ENCODE measurements around the gene UQCC5.
"Not testable (repeated sequence)": the region's sequence is repeated elsewhere in the genome, so short reads cannot be mapped to it uniquely, and the experiment has no call there.

The UQCC5 gene

GRCh38 chr3:52524752-52525679, 11.4 kb upstream of the UQCC5 start:
- Mint-ChIP-seq H3K4me1 (ENCODE audit: low read depth) (no peaks in the 10 kb centered on the region), H3K9me3 (no peaks in the 10 kb centered on the region), H3K27ac (no peak overlapping the region)

GRCh38 chr3:52525680-52526561, 10.5 kb upstream of the UQCC5 start:
- H3K9me3 Mint-ChIP-seq: no peaks in the 10 kb centered on the region
- no peaks in the 10 kb centered on the region for H3K4me1 Mint-ChIP-seq (ENCODE audit: low read depth)
- no peaks in the 10 kb centered on the region for H3K27me3 Mint-ChIP-seq
- peak overlapping the region; percentile 31 for H3K27ac Mint-ChIP-seq
- peaks cover 47% of the 10 kb centered on the region for H3K36me3 Mint-ChIP-seq (ENCODE audit: low read depth)
- no peak overlapping the region for H3K4me3 Mint-ChIP-seq
- DNase-seq: no peak

More at GRCh38 chr3:52524752-52525679, 11.4 kb upstream of the UQCC5 start:
- H3K4me3 Mint-ChIP-seq: no peak overlapping the region
- H3K36me3 Mint-ChIP-seq (ENCODE audit: low read depth): peaks cover 45% of the 10 kb centered on the region
- H3K27me3 Mint-ChIP-seq: no peaks in the 10 kb centered on the region
- no peak for DNase-seq

- DNase-seq; H3K4me3 Mint-ChIP-seq; H3K27ac Mint-ChIP-seq; H3K9me3 Mint-ChIP-seq; H3K4me1 Mint-ChIP-seq (ENCODE audit: low read depth); H3K27me3 Mint-ChIP-seq: not testable (repeated sequence)
- peaks cover 47% of the 10 kb centered on the region for H3K36me3 Mint-ChIP-seq (ENCODE audit: low read depth)
These were observed 9.8 kb upstream of the UQCC5 start for GRCh38 chr3:52526671-52527038.

GRCh38 chr3:52527039-52527731, 9.2 kb upstream of the UQCC5 start:
- no peak overlapping the region for H3K4me3 Mint-ChIP-seq
- no peak for DNase-seq
- H3K36me3 Mint-ChIP-seq (ENCODE audit: low read depth): peaks cover 47% of the 10 kb centered on the region
- H3K4me1 Mint-ChIP-seq (ENCODE audit: low read depth): peaks cover 2% of the 10 kb centered on the region
- no peak overlapping the region for H3K27ac Mint-ChIP-seq
- H3K9me3 Mint-ChIP-seq: no peaks in the 10 kb centered on the region
- no peaks in the 10 kb centered on the region for H3K27me3 Mint-ChIP-seq

GRCh38 chr3:52527732-52528585, 8.4 kb upstream of the UQCC5 start:
- no peak for DNase-seq

GRCh38 chr3:52528586-52529375, 7.6 kb upstream of the UQCC5 start:
- no peak overlapping the region for H3K27ac Mint-ChIP-seq
- H3K36me3 Mint-ChIP-seq (ENCODE audit: low read depth): peaks cover 53% of the 10 kb centered on the region
- peaks cover 7% of the 10 kb centered on the region for H3K4me1 Mint-ChIP-seq (ENCODE audit: low read depth)
- H3K27me3 Mint-ChIP-seq: no peaks in the 10 kb centered on the region
- H3K9me3 Mint-ChIP-seq: no peaks in the 10 kb centered on the region
- H3K4me3 Mint-ChIP-seq: no peak overlapping the region
- no peak for DNase-seq

More at GRCh38 chr3:52527732-52528585, 8.4 kb upstream of the UQCC5 start:
- Mint-ChIP-seq H3K4me3 (no peak overlapping the region), H3K9me3 (no peaks in the 10 kb centered on the region), H3K27ac (no peak overlapping the region), H3K36me3 (ENCODE audit: low read depth) (peaks cover 54% of the 10 kb centered on the region), H3K27me3 (no peaks in the 10 kb centered on the region), H3K4me1 (ENCODE audit: low read depth) (peaks cover 7% of the 10 kb centered on the region)

GRCh38 chr3:52529376-52530333, 6.8 kb upstream of the UQCC5 start:
- H3K9me3 Mint-ChIP-seq: no peaks in the 10 kb centered on the region
- no peaks in the 10 kb centered on the region for H3K27me3 Mint-ChIP-seq
- DNase-seq: no peak
- peaks cover 44% of the 10 kb centered on the region for H3K36me3 Mint-ChIP-seq (ENCODE audit: low read depth)
- no peak overlapping the region for H3K4me3 Mint-ChIP-seq
- peaks cover 10% of the 10 kb centered on the region for H3K4me1 Mint-ChIP-seq (ENCODE audit: low read depth)
- no peak overlapping the region for H3K27ac Mint-ChIP-seq

GRCh38 chr3:52530918-52531826, 5.2 kb upstream of the UQCC5 start:
- H3K9me3 Mint-ChIP-seq: no peaks in the 10 kb centered on the region
- no peak overlapping the region for H3K27ac Mint-ChIP-seq
- no peaks in the 10 kb centered on the region for H3K27me3 Mint-ChIP-seq
- peak; percentile 27 for DNase-seq
- peaks cover 20% of the 10 kb centered on the region for H3K4me1 Mint-ChIP-seq (ENCODE audit: low read depth)
- peak overlapping the region; percentile 83 for H3K4me3 Mint-ChIP-seq
- H3K36me3 Mint-ChIP-seq (ENCODE audit: low read depth): peaks cover 36% of the 10 kb centered on the region

GRCh38 chr3:52531860-52532516, 4.4 kb upstream of the UQCC5 start:
- H3K36me3 Mint-ChIP-seq (ENCODE audit: low read depth): peaks cover 36% of the 10 kb centered on the region
- H3K9me3 Mint-ChIP-seq: no peaks in the 10 kb centered on the region
- no peaks in the 10 kb centered on the region for H3K27me3 Mint-ChIP-seq
- peak overlapping the region; percentile 74 for H3K27ac Mint-ChIP-seq
- DNase-seq: peak; percentile 28
- H3K4me3 Mint-ChIP-seq: peak overlapping the region; percentile 83
- peaks cover 20% of the 10 kb centered on the region for H3K4me1 Mint-ChIP-seq (ENCODE audit: low read depth)

- H3K27me3 Mint-ChIP-seq: no peaks in the 10 kb centered on the region
- peak; percentile 48 for DNase-seq
- peaks cover 36% of the 10 kb centered on the region for H3K36me3 Mint-ChIP-seq (ENCODE audit: low read depth)
- no peaks in the 10 kb centered on the region for H3K9me3 Mint-ChIP-seq
- peaks cover 23% of the 10 kb centered on the region for H3K4me1 Mint-ChIP-seq (ENCODE audit: low read depth)
- peak overlapping the region; percentile 74 for H3K27ac Mint-ChIP-seq
- H3K4me3 Mint-ChIP-seq: peak overlapping the region; percentile 83
These were observed 3.9 kb upstream of the UQCC5 start for GRCh38 chr3:52532517-52532837.

All from activated T-cell treated with anti-CD3 and anti-CD28 coated beads, Interleukin-2, amount 50 U/mL, for 24 hours (primary cell).